Stimulated activated naive CD8-positive, alpha-beta T cell treated with anti-CD3 and anti-CD28 coated beads, Interleukin-15, amount 100 ng/mL, for 72 hours (primary cell): ENCODE data around the gene TP53I3.
"Not testable (repeated sequence)": the region's sequence is repeated elsewhere in the genome, so short reads cannot be mapped to it uniquely, and the experiment has no call there.

ENCODE experiments used
- ATAC-seq: fragments of 150-1000 bp; cut with Tn5 transposase; 2 replicates; pipeline ENCODE4 v1.10.0; 2021; ENCODE audit warnings: mild to moderate bottlenecking, moderate library complexity
- DNase-seq, 2 donors: peaks; one replicate each; pipeline ENCODE4 v3.0.0; 2021 to 2022
- H3K27ac Mint-ChIP-seq, 2 donors: one replicate each; pipeline ENCODE4 v1.8.0; 2022; ENCODE audit warnings: mild to moderate bottlenecking in 2 of 2, mixed read lengths in 2 of 2, moderate library complexity in 2 of 2
- H3K27me3 Mint-ChIP-seq: one replicate; pipeline ENCODE4 v1.8.0; 2022; ENCODE audit warnings: mixed read lengths
- H3K4me1 Mint-ChIP-seq: one replicate; pipeline ENCODE4 v1.8.0; 2022; ENCODE audit warnings: mild to moderate bottlenecking, mixed read lengths
- H3K4me3 Mint-ChIP-seq, 2 donors: one replicate each; pipeline ENCODE4 v1.8.0; 2022; ENCODE audit warnings: mild to moderate bottlenecking in 2 of 2, mixed read lengths in 2 of 2, moderate library complexity in 1 of 2
- H3K9me3 Mint-ChIP-seq, 2 donors: one replicate each; pipeline ENCODE4 v1.8.0; 2022; ENCODE audit warnings: mixed read lengths in 2 of 2

The TP53I3 gene, protein sequence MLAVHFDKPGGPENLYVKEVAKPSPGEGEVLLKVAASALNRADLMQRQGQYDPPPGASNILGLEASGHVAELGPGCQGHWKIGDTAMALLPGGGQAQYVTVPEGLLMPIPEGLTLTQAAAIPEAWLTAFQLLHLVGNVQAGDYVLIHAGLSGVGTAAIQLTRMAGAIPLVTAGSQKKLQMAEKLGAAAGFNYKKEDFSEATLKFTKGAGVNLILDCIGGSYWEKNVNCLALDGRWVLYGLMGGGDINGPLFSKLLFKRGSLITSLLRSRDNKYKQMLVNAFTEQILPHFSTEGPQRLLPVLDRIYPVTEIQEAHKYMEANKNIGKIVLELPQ

DNA sequence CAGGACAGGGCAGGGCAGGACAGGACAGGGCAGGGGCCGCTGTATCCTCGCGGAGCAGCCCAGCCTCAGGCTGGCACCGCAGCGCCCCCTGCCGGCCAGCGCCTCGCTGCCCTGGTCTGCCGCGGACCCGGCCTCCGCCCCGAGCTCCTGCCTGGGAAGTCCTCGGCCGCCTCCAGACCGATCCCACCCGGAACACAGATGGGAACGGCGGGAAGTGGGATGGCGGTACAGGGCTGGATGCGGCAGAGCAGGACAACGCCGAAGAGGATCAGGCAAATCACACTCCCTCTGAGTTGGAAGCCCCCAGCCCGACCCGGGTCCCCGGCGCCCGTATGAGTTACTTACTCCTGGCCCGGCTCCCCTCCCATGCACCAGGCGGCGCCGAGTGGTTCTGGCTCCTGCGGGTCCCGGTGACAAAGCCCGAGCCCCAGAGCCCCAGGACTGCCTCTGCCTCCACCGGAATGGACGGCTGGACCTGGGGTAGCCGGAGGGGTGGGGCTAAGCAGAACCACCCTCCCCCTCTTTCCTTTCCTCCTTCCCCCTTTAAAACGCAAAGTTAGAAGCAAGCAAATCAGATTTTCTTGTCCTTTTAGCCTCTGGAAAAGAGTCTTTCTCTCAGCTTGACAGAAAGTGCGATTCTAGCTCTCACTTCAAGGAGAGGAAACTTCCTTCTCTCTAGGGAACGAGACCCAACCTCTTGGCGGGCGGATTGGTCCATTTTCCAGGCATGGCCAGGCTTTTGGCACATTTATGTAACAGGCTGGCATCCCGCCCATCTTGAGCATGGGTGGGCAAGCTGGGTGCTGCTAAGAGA, at the start of gene TP53I3:
TP53I3 (minus strand) TSS at position 449 of the 814 bp plus-strand sequence. CDS start 508 bp downstream, outside the sequence.
- peak; percentile 83 to 93 for DNase-seq
- Mint-ChIP-seq H3K4me1 (peaks cover 7% of the 10 kb centered on the region), H3K27me3 (no peaks in the 10 kb centered on the region), H3K27ac (peak within 1 kb of the TSS; percentile 62 to 75), H3K4me3 (peak within 1 kb of the TSS; percentile 85 to 90), H3K9me3 (no peaks in the 10 kb centered on the region)
- peak; percentile 96 for ATAC-seq

DNA sequence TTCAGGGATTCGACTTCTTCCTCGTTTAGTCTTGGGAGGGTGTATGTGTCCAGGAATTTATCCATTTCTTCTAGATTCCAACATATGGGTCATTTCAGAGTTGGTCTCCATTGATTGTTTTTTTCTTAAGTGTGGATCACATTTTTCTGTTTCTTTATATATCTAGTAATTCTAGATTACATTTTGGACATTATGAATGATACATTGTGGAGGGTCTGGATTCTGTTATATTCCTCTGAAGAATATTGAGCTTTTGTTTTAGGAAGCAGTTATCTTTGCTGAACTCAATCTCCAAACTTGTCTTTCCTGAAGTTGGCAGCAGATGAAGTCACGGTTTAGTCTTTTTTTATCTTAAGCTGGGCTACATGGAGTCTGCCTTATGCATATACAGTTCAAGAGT, 47.9 kb upstream of the TP53I3 start:
- no peaks in the 10 kb centered on the region for H3K27me3 Mint-ChIP-seq
- DNase-seq (no peak), ATAC-seq (no peak)
- H3K4me3 Mint-ChIP-seq: no peak overlapping the region
- peaks cover 8% of the 10 kb centered on the region for H3K4me1 Mint-ChIP-seq
- peaks cover 0 to 7% of the 10 kb centered on the region in 2 donors for H3K9me3 Mint-ChIP-seq
- H3K27ac Mint-ChIP-seq: no peak overlapping the region

DNA sequence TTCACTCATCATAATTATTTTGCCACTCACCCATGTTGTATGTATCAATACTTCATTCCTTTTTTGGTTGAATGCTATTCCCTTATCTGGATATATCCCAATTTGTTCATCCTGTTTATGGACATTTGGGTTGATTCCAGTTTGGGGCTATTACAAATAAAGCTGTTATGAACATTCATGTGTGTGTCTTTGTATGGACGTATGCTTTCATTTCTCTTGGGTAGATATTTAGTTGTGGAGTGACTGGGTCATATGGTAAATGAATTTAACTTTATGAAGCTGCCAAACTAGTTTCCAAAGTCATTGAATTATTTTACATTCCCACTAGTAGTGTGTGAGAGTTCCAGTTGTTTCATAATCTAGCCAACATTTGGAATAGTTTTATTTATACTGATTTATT, 41.3 kb upstream of the TP53I3 start:
- Mint-ChIP-seq H3K4me1 (peaks cover 31% of the 10 kb centered on the region), H3K9me3 (no peaks in the 10 kb centered on the region), H3K27ac (no peak overlapping the region), H3K27me3 (no peaks in the 10 kb centered on the region), H3K4me3 (no peak overlapping the region)
- ATAC-seq: no peak
- no peak for DNase-seq

DNA sequence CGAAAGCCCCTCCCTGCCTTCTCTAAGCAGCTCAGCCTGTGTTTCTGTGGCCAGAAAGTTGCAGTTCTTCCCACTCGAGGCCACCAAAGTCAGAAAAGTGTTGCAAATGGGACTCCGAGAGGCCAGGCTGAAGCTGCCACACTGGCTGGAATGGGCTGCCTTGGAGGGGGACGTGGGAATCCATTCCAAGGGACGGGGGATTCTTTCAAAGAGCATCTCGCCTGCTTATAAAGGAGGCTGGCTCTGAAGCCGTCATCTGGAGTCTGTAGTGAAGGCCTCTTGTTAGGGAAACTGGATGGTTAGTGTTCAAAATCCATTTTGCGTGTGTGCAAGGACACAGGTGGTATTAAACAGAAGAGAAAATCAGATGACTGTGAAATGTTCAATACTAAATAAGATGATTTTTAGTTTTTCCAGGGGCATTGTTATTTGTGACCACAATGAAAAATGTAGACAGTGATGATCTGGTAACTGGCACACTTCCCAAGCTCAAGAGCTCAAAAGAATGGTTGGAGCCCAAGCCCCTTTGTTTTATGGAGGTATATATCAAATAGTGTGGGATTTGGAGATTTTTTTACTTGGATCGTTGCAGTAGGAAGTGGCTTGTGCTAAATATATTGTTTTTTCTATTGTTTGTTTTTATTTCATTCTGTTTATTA, 39.4 kb upstream of the TP53I3 start:
- H3K4me3 Mint-ChIP-seq: peak overlapping the region; percentile 91 to 93
- H3K4me1 Mint-ChIP-seq: peaks cover 27% of the 10 kb centered on the region
- no peaks in the 10 kb centered on the region for H3K27me3 Mint-ChIP-seq
- no peak for DNase-seq
- peak; percentile 22 for ATAC-seq
- H3K27ac Mint-ChIP-seq: peak overlapping the region; percentile 90 to 93
- H3K9me3 Mint-ChIP-seq: no peaks in the 10 kb centered on the region

DNA sequence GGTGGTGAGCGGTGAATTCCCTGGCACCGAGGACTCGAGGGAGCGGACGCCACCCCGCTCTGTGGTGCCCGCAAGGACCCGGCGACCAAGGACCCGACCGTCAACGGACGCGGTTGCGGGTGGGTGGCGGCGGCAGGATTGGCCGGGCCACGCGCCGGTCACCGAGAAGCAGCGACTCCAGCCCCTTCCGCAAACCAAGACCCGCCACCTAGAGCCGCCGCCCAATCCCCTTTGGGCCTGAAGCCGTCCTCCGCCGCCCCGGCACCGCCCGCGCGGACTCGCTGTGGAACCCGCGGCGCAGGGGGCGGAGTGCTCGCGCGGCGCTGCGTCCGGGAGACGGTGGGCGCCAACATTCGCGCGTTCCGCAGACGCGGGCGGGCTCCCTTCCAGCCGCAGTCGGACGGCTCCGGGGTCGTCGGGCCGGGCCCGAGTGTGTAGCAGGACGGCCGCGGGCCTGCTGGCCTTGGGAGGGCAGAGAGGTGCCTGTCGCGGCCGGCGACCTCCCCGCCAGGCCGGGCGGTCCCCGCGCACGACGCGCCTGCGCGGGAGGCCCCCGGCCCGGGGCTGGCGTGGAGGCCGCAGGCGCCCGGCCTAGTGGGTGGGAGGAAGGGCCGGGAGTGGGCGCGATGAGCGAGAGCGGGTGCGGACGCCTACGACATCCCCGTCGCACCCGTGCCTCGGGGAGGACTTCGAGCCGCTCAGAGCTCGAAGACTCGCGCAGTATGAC, 38.7 kb upstream of the TP53I3 start, which contains the start of the genes FAM228B and PFN4:
FAM228B (plus strand) TSS at position 275 of the 727 bp plus-strand sequence. CDS start 893 bp downstream, outside the sequence.
PFN4 (minus strand) TSS at position 140 of the 727 bp plus-strand sequence. CDS start 799 bp downstream, outside the sequence.
- ATAC-seq (peak; percentile 93), DNase-seq (peak; percentile 71 to 79)
- Mint-ChIP-seq H3K9me3 (no peaks in the 10 kb centered on the region), H3K4me1 (peaks cover 23% of the 10 kb centered on the region), H3K4me3 (peak within 1 kb of the TSS; percentile 91 to 93), H3K27ac (peak within 1 kb of the TSS; percentile 97), H3K27me3 (no peaks in the 10 kb centered on the region)

DNA sequence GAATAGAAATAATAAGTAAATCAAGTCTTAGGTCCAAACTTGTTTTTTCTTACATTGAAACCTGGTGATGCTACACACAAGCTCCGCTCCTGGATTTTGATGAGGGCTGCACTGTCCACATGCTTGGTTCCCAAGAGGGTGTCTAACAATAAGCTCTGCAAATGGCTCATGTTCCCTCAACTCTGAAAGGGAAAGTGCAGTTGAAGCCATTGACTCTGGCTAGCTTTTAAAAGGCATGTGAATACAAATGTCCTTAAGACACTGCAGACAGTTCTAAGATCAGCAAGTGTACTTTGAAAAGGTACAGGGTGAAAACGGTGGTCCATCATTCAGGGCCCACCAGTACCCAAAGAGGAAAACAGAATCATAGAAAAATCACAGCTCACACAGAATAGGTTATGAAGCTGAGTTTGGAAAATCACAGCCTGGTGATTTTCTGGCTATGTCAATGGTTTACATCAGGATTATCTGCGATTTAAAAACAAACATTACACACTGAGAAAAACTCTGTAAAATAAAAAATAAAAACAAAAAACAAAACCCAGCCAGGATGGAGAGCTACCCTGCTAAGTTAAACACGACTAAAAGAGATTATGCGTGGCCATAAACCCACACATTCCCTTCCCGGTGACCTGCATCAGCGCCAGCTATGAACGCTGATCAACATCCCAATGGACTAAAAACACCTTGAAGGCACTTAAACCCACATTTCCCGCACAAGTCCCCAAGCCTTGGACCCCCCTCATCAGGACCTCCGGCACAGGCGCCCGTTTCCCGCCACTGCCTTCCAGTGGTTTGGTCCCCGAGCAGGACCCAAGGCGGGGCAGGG, 37.9 kb upstream of the TP53I3 start:
- Mint-ChIP-seq H3K27ac (peak overlapping the region; percentile 97), H3K27me3 (no peaks in the 10 kb centered on the region), H3K4me3 (peak overlapping the region; percentile 88 to 90), H3K9me3 (no peaks in the 10 kb centered on the region), H3K4me1 (peaks cover 23% of the 10 kb centered on the region)
- no peak for ATAC-seq
- no peak for DNase-seq

DNA sequence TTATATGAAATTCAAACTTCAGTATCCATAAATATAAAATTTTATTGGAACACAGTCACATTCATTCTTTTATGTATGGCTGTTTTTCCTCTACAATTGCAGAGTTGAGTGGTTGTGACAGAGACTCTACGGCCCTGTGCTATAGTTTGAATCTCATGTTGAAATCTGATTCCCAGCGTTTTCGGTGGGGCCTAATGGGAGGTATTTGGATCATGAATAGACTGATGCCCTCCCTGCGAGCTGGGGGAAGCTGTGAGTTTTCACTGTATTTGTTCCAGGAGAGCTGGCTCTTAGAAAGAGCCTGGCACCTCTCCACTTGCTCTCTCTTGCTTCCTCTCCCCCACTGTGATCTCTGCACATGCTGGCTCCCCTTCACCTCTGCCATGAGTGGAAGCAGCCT, 36.8 kb upstream of the TP53I3 start:
- ATAC-seq (no peak), DNase-seq (no peak)
- H3K9me3 Mint-ChIP-seq: no peaks in the 10 kb centered on the region
- no peaks in the 10 kb centered on the region for H3K27me3 Mint-ChIP-seq
- peaks cover 23% of the 10 kb centered on the region for H3K4me1 Mint-ChIP-seq
- no peak overlapping the region for H3K4me3 Mint-ChIP-seq
- no peak overlapping the region for H3K27ac Mint-ChIP-seq

DNA sequence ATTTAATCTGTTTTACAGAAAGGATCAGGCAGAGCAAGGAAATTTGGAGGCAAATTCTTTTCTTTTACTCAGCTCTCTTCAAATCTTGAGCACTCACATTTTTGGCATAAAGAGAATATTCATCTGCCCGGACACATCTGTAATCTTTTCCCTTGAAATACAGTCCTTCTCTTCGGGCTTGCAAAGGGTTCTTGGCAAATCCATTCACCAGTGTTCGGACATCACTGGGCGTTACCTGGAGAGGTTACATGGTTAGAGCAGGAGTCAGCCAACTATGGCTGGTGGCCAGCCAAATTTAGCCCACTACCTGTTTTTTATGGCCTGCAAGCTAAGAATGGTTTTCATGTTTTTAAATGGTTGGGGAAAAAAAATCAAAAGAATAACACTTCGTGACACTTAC, 36.4 kb upstream of the TP53I3 start:
- no peaks in the 10 kb centered on the region for H3K9me3 Mint-ChIP-seq
- peaks cover 23% of the 10 kb centered on the region for H3K4me1 Mint-ChIP-seq
- ATAC-seq (no peak), DNase-seq (no peak)
- H3K4me3 Mint-ChIP-seq: no peak overlapping the region
- H3K27me3 Mint-ChIP-seq: no peaks in the 10 kb centered on the region
- no peak overlapping the region for H3K27ac Mint-ChIP-seq

DNA sequence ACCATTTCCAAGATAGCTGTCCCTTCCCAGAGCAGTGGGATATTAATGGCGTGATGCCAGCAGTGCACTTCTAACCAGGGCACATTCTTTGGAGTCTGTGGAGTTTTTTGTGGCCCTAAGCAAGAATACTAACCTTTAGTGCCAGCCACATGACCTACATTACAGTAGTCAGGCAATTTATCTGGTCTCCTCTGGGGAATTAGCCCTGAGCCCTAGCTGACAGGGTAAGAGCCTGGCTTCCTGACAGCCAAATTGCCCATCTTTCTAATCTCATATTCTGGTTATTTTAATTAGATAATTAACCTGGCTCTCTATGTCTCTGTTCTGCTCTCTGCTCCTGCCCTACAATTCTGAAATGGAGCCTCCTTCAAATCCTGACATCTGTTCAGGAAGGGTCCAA, 33.3 kb upstream of the TP53I3 start:
- H3K9me3 Mint-ChIP-seq: no peaks in the 10 kb centered on the region
- no peaks in the 10 kb centered on the region for H3K27me3 Mint-ChIP-seq
- DNase-seq (no peak), ATAC-seq (no peak)
- H3K4me1 Mint-ChIP-seq: peaks cover 6% of the 10 kb centered on the region
- no peak overlapping the region for H3K27ac Mint-ChIP-seq
- no peak overlapping the region for H3K4me3 Mint-ChIP-seq

DNA sequence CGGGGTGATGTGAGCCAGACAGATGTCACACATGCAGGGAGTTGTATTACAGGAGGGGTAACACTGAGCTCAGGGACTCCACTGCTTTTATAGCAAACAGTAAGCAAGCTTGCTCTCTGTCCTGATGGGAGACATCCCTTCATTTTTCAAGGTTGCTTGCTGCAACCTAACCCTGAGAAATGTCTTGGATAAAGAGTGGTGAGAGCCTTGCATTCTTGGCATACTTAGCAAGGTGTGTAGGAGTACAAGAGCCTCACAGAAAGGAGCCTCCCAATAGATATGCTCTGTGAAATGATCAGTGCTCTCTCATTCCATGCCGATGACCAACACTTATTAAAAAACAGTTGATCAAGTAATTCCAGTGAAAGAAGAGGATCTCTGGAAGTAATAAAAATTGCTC, 30.4 kb upstream of the TP53I3 start:
- Mint-ChIP-seq H3K27me3 (no peaks in the 10 kb centered on the region), H3K4me1 (no peaks in the 10 kb centered on the region), H3K9me3 (no peaks in the 10 kb centered on the region), H3K27ac (no peak overlapping the region), H3K4me3 (no peak overlapping the region)
- DNase-seq: no peak
- ATAC-seq: no peak

DNA sequence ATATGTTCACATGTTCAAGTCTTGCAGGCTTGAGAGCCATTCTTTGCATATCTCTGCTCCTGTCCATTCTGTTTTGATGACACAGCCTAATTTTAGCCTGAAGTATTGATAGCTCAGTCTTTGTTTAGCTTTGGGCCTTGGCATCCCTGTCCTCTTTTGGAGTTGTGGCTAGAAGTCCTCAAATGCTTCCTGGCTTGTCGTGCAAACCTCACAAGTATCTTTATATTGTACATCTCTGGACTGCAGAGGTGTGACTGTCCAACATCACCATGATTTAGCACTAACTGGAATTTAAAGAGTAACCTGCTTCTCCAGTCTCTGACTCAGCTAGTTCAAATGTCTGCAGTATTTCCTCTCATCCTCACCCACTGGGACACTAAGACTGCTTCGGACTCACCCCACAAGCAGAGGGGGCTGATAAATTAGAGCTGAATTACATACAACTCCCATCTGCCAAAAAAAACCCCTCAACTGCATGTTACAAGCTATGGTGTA, 26.8 kb upstream of the TP53I3 start:
- Mint-ChIP-seq H3K27ac (no peak overlapping the region), H3K4me1 (no peaks in the 10 kb centered on the region), H3K27me3 (no peaks in the 10 kb centered on the region), H3K9me3 (peaks cover 13 to 16% of the 10 kb centered on the region in 2 donors), H3K4me3 (no peak overlapping the region)
- ATAC-seq (no peak), DNase-seq (no peak)

DNA sequence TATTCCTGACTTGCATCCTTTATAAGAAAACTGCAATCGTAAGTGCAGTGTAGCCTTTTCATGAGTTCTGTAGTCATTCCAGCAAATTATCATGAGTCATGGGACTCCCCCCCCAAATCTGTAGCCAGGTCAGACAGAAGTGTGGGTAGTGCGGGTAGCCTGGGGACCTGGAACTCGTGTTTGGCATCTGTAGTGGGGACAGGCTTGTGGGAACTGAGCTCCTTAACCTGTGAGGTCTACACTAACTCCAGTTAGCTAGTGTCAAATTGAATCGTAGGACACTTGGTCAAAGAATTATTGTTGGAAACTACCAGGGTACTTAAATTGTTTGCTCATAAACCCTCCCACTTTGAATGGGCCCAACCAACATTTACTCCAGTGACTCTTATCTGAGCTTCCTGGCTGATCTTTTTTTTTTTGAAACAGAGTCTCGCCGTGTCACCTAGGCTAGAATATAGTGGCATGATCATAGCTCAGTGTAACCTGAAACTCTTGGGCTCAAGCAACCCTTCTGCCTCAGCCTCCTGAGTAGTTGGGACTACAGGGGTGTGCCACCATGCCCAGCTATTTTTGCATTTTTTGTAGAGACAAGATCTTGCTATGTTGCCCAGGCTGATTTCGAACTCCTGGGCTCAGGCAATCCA, 26.1 kb upstream of the TP53I3 start:
- H3K4me1 Mint-ChIP-seq: no peaks in the 10 kb centered on the region
- H3K9me3 Mint-ChIP-seq: peaks cover 16% of the 10 kb centered on the region in 2 donors
- no peak overlapping the region for H3K4me3 Mint-ChIP-seq
- H3K27ac Mint-ChIP-seq: no peak overlapping the region
- DNase-seq (no peak), ATAC-seq (peak; percentile 33)
- no peaks in the 10 kb centered on the region for H3K27me3 Mint-ChIP-seq

DNA sequence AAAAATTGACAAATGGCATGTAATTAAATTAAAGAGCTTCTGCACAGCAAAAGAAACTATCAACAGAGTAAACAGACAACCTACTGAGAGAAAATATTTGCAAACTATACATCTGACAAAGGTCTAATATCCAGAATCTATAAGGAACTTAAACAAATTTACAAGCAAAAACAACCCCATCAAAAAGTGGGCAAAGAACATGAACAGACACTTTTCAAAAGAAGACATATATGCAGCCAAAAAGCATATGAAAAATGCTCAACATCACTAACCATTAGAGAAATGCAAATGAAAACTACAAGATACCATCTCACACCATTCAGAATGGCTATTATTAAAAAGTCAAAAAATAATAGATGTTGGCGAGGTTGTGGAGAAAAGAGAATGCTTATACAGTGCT, 24.8 kb upstream of the TP53I3 start:
- not testable (repeated sequence) for H3K27ac Mint-ChIP-seq, ATAC-seq, H3K4me3 Mint-ChIP-seq, H3K4me1 Mint-ChIP-seq, DNase-seq, H3K27me3 Mint-ChIP-seq
- H3K9me3 Mint-ChIP-seq: peaks cover 16 to 27% of the 10 kb centered on the region in 2 donors

DNA sequence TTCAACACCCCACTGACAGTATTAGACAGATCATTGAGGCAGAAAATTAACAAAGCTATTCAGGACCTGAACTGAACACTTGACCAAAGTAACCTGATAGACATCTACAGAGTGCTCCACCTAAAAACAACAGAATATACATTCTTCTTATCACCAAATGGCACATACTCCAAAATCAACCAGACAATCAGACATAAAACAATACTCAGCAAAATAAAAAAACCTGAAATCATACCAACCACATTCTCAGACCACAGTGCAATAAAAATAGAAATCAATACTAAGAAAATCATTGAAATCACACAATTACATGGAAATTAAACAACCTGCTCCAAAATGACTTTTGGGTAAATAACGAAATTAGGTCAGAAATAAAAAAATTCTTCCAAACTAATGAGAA, 22.7 kb upstream of the TP53I3 start:
- Mint-ChIP-seq H3K27me3 (no peaks in the 10 kb centered on the region), H3K4me3 (no peak overlapping the region), H3K27ac (no peak overlapping the region), H3K9me3 (peaks cover 16 to 27% of the 10 kb centered on the region in 2 donors), H3K4me1 (no peaks in the 10 kb centered on the region)
- DNase-seq: no peak
- no peak for ATAC-seq
